SK-N-SH (cell line): Measurements from ENCODE around the gene BMPR1A. TPM values are rescaled to one million over a fixed set of nuclear protein-coding genes. Genes with fewer than 3 reads are reported as not detected.
A peak's percentile ranks its signal among the peaks of the same experiment; 100 is the strongest.

Experiments
- CTCF ChIA-PET: fragments of 300-600, 350-600 bp; formaldehyde crosslinking; extraction: SDS; loops from one replicate; lab custom pipeline; 2021; lab: Yijun Ruan, JAX
- POLR2A ChIA-PET: fragments of 350-600 bp; sonication (Branson Sonifier 250); formaldehyde crosslinking; extraction: SDS; loops from one replicate; lab custom pipeline; 2020; ENCODE audit warnings: antibody characterized with exemption, inconsistent platforms; lab: Yijun Ruan, JAX
- DNase-seq: peaks from one replicate; pipeline ENCODE4 v3.0.0; 2012
- H2AFZ ChIP-seq: fragments of 200-600 bp; sonication (generic); 2 replicates; pipeline ENCODE4 v1.8.1; 2016; ENCODE audit warnings: antibody characterized with exemption, mild to moderate bottlenecking, low read depth
- H3F3A ChIP-seq: fragments of 200-600 bp; sonication (generic); replicated peaks from 2 replicates; pipeline ENCODE3; 2016; ENCODE audit warnings: antibody characterized with exemption, mild to moderate bottlenecking; ENCODE audit not compliant: insufficient read depth
- H3K27ac ChIP-seq, 2 experiments: fragments of 200-500 bp in 1 of 2; fragments of 200-600 bp in 1 of 2; sonication (Bioruptor generic) in 1 of 2; sonication (generic), shearing (Covaris generic) in 1 of 2; 2 replicates each; pipeline versions ENCODE4 v1.5.1 to v1.6.1; 2014 to 2016; ENCODE audit warnings: low read depth in 2 of 2, inconsistent platforms in 1 of 2, low read length in 1 of 2, mild to moderate bottlenecking in 1 of 2, mixed read lengths in 1 of 2
- H3K27me3 ChIP-seq: fragments of 200-600 bp; sonication (generic), shearing (Covaris generic); 2 replicates; pipeline ENCODE4 v1.6.1; 2016; ENCODE audit warnings: mixed run types; ENCODE audit not compliant: insufficient read depth
- H3K36me3 ChIP-seq, 2 experiments: fragments of 200-500 bp in 1 of 2; fragments of 200-600 bp in 1 of 2; sonication (Bioruptor generic) in 1 of 2; sonication (generic) in 1 of 2; replicated peaks in 1 of 2; 2 replicates each; pipeline versions ENCODE3 to v1.5.1; 2014 to 2016; ENCODE audit warnings: low read length in 1 of 2, mild to moderate bottlenecking in 1 of 2; ENCODE audit not compliant: insufficient read depth in 2 of 2, control insufficient read depth in 1 of 2
- H3K4me1 ChIP-seq, 2 experiments: fragments of 200-500 bp in 1 of 2; fragments of 200-600 bp in 1 of 2; sonication (Bioruptor generic) in 1 of 2; sonication (generic), shearing (Covaris generic) in 1 of 2; 2 replicates each; pipeline versions ENCODE4 v1.5.1 to v1.6.1; 2014 to 2016; ENCODE audit warnings: low read depth in 1 of 2, low read length in 1 of 2, mixed run types in 1 of 2; ENCODE audit not compliant: insufficient read depth in 2 of 2, control insufficient read depth in 1 of 2
- H3K4me2 ChIP-seq: fragments of 200-600 bp; sonication (generic), shearing (Covaris generic); 2 replicates; pipeline ENCODE4 v1.6.1; 2017; ENCODE audit warnings: mixed run types
- H3K4me3 ChIP-seq, 2 experiments: fragments of 200-500 bp in 1 of 2; fragments of 200-600 bp in 1 of 2; sonication (Bioruptor generic) in 1 of 2; sonication (generic), shearing (Covaris generic) in 1 of 2; 2 replicates each; pipeline versions ENCODE4 v1.5.1 to v1.8.1; 2014 to 2016; ENCODE audit warnings: low read depth in 2 of 2, inconsistent platforms in 1 of 2, low read length in 1 of 2, mild to moderate bottlenecking in 1 of 2, mixed read lengths in 1 of 2, moderate library complexity in 1 of 2
- H3K79me2 ChIP-seq: fragments of 200-600 bp; sonication (generic); 2 replicates; pipeline ENCODE4 v1.8.1; 2017; ENCODE audit warnings: mild to moderate bottlenecking; ENCODE audit not compliant: insufficient read depth
- H3K9ac ChIP-seq: fragments of 200-600 bp; sonication (generic); 2 replicates; pipeline ENCODE4 v1.6.1; 2017; ENCODE audit warnings: mixed run types
- H3K9me2 ChIP-seq: fragments of 200-600 bp; sonication (generic); 2 replicates; pipeline ENCODE4 v1.6.1; 2017; ENCODE audit warnings: mixed run types
- H3K9me3 ChIP-seq: fragments of 200-600 bp; sonication (generic); 2 replicates; pipeline ENCODE4 v1.6.1; 2017; ENCODE audit warnings: mixed run types, mild to moderate bottlenecking, moderate library complexity
- H4K20me1 ChIP-seq: fragments of 200-600 bp; sonication (generic); 2 replicates; pipeline ENCODE4 v1.6.1; 2017; ENCODE audit warnings: mild to moderate bottlenecking, mixed run types; ENCODE audit not compliant: insufficient read depth
- CHD2 ChIP-seq: fragments of 150-350 bp; IDR thresholded peaks from 2 replicates; pipeline ENCODE4 v1.6.1; 2018; ENCODE audit warnings: low read length; ENCODE audit not compliant: partially characterized antibody
- ELF1 ChIP-seq: IDR thresholded peaks from 2 replicates; pipeline ENCODE4 v1.4.0; 2012
- GABPA ChIP-seq: IDR thresholded peaks from 2 replicates; pipeline ENCODE4 v1.4.0; 2012; ENCODE audit warnings: low read depth, mild to moderate bottlenecking
- MXI1 ChIP-seq: IDR thresholded peaks from 2 replicates; pipeline ENCODE4 v1.6.1; 2012; ENCODE audit warnings: mild to moderate bottlenecking, low read depth, low read length, improper control_type of control experiment
- NFIC ChIP-seq: IDR thresholded peaks from 2 replicates; pipeline ENCODE4 v1.4.0; 2012; ENCODE audit warnings: borderline replicate concordance
- NRF1 ChIP-seq: IDR thresholded peaks from 2 replicates; pipeline ENCODE4 v1.6.1; 2012; ENCODE audit warnings: low read depth, mild to moderate bottlenecking, low read length
- RAD21 ChIP-seq: IDR thresholded peaks from 2 replicates; pipeline ENCODE4 v1.6.1; 2012; ENCODE audit warnings: mild to moderate bottlenecking, low read length
- RFX5 ChIP-seq: IDR thresholded peaks from 2 replicates; pipeline ENCODE4 v1.6.1; 2012; ENCODE audit warnings: mild to moderate bottlenecking, improper control_type of control experiment, low read length
- SMC3 ChIP-seq: IDR thresholded peaks from 2 replicates; pipeline ENCODE4 v1.6.1; 2012; ENCODE audit warnings: low read depth, low read length, improper control_type of control experiment
- TAF1 ChIP-seq: IDR thresholded peaks from 2 replicates; pipeline ENCODE4 v1.6.1; 2012; ENCODE audit warnings: low read depth, mild to moderate bottlenecking, low read length, moderate library complexity, borderline replicate concordance
- TCF12 ChIP-seq: IDR thresholded peaks from 2 replicates; pipeline ENCODE4 v1.4.0; 2012
- TEAD4 ChIP-seq: IDR thresholded peaks from 2 replicates; pipeline ENCODE4 v1.4.0; 2012; ENCODE audit warnings: mild to moderate bottlenecking, borderline replicate concordance; ENCODE audit not compliant: insufficient read depth
- YY1 ChIP-seq: IDR thresholded peaks from 2 replicates; pipeline ENCODE4 v1.4.0; 2012; ENCODE audit warnings: low read depth, mild to moderate bottlenecking
- WGBS: methylation state at CpG from one replicate; pipeline ENCODE4 v1.1.6; 2017; ENCODE audit warnings: low lambda C conversion rate; 5-methylcytosine and 5-hydroxymethylcytosine counted together
- polyA plus RNA-seq, 3 experiments: library from polyadenylated mRNA; depleted of rRNA; stranded (reverse); fragments of >200 nt; gene quantifications; 2 replicates each; pipeline ENCODE4 v1.2.3, GENCODE V29; 2012
- TF ChIP-seq, protein P1 (sequence below): IDR thresholded peaks from 2 replicates; pipeline ENCODE4 v1.4.0; 2012; ENCODE audit warnings: low read depth, borderline replicate concordance
- TF ChIP-seq, protein P2 (sequence below): IDR thresholded peaks from 2 replicates; pipeline ENCODE4 v1.4.0; 2012; ENCODE audit warnings: low read depth
- TF ChIP-seq, protein P3 (sequence below): fragments of 200-600 bp; sonication (generic); IDR thresholded peaks from 2 replicates; pipeline ENCODE4 v1.6.1; 2017; ENCODE audit warnings: antibody characterized with exemption, mild to moderate bottlenecking, moderate library complexity

The BMPR1A gene
- polyA plus RNA-seq, 1 of the 3 experiments (the other 2 are of a cell fraction), result 12.7 TPM

- Histone ChIP-seq H3K4me1 (peaks cover 10 to 11% of the 10 kb centered on the region in 2 experiments; a peak in 2 of 4 replicates), H3K9me2 (no peaks in the 10 kb centered on the region), H3K27me3 (no peaks in the 10 kb centered on the region), H3K9me3 (no peaks in the 10 kb centered on the region), H3K36me3 (no peaks in the 10 kb centered on the region), H4K20me1 (no peaks in the 10 kb centered on the region), H3K4me3 (peak overlapping the region; percentile 61 to 64), H3K9ac (peak overlapping the region; percentile 85), H3F3A (peaks cover 10% of the 10 kb centered on the region), H3K79me2 (no peaks in the 10 kb centered on the region; the same call in 1 of the 2 replicates), H3K27ac (peak overlapping the region; percentile 65 to 75), H2AFZ (peak overlapping the region; percentile 93), H3K4me2 (peak overlapping the region; percentile 86; the same call in 1 of the 2 replicates)
- POLR2A ChIA-PET, result interaction anchor here (2.3 to 2.4 kb wide), 2 partner anchors 45 to 189 kb away, joined by 8 to 18 read pairs; partner anchors contain the start of gene BMPR1A
- CTCF ChIA-PET, result interaction anchor here (1.4 to 1.9 kb wide), 3 partner anchors 25 to 188 kb away, joined by 4 to 18 read pairs (median 4); no protein-coding TSS in a partner anchor
- WGBS, result 14% methylated on average over 23 of the region's 46 CpGs
- peak; percentile 68 for TF ChIP-seq GABPA
- TF ChIP-seq, protein P1, sequence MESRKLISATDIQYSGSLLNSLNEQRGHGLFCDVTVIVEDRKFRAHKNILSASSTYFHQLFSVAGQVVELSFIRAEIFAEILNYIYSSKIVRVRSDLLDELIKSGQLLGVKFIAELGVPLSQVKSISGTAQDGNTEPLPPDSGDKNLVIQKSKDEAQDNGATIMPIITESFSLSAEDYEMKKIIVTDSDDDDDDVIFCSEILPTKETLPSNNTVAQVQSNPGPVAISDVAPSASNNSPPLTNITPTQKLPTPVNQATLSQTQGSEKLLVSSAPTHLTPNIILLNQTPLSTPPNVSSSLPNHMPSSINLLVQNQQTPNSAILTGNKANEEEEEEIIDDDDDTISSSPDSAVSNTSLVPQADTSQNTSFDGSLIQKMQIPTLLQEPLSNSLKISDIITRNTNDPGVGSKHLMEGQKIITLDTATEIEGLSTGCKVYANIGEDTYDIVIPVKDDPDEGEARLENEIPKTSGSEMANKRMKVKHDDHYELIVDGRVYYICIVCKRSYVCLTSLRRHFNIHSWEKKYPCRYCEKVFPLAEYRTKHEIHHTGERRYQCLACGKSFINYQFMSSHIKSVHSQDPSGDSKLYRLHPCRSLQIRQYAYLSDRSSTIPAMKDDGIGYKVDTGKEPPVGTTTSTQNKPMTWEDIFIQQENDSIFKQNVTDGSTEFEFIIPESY, result no peak
- TF ChIP-seq, protein P2, sequence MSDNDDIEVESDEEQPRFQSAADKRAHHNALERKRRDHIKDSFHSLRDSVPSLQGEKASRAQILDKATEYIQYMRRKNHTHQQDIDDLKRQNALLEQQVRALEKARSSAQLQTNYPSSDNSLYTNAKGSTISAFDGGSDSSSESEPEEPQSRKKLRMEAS, result peak; percentile 65; the same call in 1 of the 2 replicates
- 0 out of 2 replicates have a peak, but pooled peaks have one; percentile 48 for TF ChIP-seq TAF1
- no peak for TF ChIP-seq MXI1
- TF ChIP-seq, protein P3, sequence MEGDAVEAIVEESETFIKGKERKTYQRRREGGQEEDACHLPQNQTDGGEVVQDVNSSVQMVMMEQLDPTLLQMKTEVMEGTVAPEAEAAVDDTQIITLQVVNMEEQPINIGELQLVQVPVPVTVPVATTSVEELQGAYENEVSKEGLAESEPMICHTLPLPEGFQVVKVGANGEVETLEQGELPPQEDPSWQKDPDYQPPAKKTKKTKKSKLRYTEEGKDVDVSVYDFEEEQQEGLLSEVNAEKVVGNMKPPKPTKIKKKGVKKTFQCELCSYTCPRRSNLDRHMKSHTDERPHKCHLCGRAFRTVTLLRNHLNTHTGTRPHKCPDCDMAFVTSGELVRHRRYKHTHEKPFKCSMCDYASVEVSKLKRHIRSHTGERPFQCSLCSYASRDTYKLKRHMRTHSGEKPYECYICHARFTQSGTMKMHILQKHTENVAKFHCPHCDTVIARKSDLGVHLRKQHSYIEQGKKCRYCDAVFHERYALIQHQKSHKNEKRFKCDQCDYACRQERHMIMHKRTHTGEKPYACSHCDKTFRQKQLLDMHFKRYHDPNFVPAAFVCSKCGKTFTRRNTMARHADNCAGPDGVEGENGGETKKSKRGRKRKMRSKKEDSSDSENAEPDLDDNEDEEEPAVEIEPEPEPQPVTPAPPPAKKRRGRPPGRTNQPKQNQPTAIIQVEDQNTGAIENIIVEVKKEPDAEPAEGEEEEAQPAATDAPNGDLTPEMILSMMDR, result peak; percentile 72
- TF ChIP-seq RAD21, result peak; percentile 68
- peak; percentile 35; the same call in 1 of the 2 replicates for TF ChIP-seq YY1
- TF ChIP-seq SMC3, result peak; percentile 86
- TF ChIP-seq ELF1, result peak; percentile 52; the same call in 1 of the 2 replicates
- TF ChIP-seq TCF12, result peak; percentile 23; the same call in 1 of the 2 replicates
- no peak for TF ChIP-seq RFX5
- TF ChIP-seq NFIC, result peak; percentile 26; the same call in 1 of the 2 replicates
- no peak; the same call in 1 of the 2 replicates for TF ChIP-seq NRF1
- 0 out of 2 replicates have a peak, but pooled peaks have one; percentile 22 for TF ChIP-seq TEAD4
- TF ChIP-seq CHD2, result peak; percentile 15
- peak; percentile 97 for DNase-seq
Observed at GRCh38 chr10:86710987-86711512, 45.4 kb upstream of the BMPR1A start.
